ENCODE results near the gene PRR19.

The PRR19 gene

DNA sequence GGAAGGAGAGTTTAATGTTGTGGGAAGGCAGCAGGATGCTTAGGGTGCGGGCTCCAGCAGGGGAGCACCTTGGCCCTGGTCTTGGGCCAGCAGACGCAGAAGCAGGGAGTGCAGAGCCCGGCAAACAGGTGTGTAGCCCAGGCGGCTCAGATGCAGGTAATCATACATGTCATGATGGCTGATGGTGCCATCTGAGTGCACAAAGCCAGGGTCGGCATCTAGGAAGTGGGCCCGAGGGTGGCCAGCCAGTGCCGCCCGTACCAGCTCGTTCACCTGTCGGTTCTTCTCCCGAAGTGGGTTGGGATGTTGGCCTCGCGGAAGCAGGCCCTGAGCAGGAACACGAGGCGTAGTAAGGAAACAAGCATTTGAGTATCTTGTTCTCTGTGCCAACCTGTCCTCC lies 4.9 kb upstream of the PRR19 start:
- DNase-seq: no peak

DNA sequence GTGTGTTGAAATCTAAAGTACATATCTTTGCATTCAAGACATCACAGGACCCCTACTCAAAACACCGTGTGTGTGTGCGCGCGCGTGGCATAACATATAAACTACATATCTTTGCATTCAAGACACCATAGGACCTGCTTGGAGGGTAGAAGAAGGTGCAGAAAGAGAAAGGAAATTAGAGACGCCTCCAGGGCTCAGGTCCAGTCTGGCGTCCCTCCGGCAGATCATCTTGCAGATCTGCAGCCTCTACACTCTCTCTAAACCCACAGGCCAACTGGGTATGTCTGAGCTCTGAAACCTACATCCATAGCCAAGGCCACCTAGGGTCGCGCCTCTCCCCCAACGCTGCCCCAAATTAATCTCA lies 1.2 kb downstream of the PRR19 start:
- DNase-seq: no peak

DNA sequence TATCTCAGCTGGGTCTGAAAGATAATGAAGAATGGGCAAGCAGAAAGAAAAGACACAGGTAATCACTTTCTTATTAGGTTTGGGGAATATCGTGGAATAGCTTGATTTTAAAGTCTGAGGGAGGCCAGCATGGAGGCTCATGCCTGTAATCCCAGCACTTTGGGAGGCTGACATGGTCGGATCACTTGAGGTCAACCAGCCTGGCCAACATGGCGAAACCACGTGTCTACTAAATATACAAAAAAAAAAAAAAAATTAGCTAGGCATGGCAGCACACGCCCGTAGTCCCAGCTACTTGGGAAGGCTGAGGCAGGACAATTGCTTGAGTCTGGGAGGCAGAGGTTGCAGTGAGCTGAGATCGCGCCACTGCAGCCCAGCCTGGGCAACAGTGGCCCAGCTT lies 1.9 kb downstream of the PRR19 start:
- DNase-seq: no peak

DNA sequence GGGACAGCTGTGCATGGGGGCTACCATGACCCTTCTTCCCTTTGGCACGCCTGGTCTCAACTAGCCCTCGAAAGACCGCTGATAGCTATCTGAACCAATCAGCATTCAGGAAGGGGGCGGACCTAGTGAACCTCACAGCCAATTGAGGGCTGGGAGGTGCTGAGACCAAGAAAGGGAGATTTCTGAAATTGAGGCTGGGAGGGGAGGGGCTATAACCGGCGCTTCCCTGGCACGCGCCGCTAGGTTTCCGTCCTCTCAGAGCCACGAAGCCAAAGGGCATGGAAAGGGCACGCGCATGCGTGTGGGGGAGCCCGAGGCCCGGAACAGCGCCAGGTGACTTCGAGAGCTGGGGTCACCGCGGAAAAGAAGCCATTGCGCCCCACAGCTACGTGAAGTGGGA lies 4.7 kb downstream of the PRR19 start:
- no peak for DNase-seq

DNA sequence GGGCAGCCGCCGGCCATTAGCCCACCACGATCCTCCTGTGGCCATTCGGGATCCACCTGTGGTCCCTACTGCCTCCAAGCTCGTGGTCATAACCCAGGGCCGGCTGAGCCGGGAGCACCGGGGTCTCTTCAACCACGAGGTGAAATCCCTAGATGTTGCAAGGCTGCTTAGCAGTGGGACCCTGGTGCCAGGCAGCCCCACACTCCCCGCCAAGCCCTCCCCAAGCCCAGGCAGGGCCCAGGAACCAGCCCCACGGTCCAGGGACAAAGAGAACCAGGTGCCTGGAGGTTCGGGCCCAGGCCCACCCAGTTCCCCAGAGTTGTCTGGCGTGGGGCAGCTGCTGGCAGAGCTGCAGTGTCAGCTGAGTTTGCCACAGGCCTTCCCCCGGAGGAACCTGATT lies 7.8 kb downstream of the PRR19 start:
- no peak for DNase-seq

DNA sequence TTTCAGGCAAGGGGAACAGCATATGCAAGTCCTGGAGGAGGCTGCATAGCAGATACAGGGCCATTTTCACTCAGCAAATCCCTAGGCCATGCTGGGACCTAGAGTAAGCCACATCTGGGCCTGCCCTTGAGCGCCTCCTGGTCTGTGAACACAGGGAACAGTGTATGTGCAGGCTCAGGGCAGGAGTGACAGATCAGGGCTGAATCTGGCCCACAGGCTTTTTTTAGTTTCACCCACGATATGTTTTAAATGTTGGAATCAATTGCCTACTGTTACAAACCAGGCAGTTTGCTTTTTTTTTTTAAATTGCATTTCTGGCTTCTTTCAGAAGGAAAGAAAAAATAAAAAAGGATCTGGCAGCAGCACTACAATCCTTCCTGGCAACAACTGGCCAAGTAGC lies 9.7 kb downstream of the PRR19 start:
- no peak for DNase-seq

DNA sequence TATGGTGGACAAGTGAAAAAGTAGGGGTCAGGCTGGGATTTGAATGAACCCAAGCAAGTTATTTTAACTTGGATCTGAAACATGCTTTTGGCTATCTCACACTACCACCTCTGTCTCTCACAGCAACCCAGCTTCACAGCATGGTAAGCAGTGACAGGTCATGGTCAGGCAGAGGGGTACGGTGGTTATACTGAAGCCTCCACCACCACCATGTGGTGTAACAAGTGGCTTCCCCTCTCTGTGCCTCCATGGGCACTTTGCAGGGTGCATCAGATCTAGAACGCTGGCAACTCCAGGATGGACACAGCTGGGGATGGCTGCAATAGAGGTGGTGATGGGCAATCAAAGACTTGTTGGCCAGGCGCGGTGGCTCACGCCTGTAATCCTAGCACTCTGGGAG lies 10.4 kb downstream of the PRR19 start:
- DNase-seq: no peak

DNA sequence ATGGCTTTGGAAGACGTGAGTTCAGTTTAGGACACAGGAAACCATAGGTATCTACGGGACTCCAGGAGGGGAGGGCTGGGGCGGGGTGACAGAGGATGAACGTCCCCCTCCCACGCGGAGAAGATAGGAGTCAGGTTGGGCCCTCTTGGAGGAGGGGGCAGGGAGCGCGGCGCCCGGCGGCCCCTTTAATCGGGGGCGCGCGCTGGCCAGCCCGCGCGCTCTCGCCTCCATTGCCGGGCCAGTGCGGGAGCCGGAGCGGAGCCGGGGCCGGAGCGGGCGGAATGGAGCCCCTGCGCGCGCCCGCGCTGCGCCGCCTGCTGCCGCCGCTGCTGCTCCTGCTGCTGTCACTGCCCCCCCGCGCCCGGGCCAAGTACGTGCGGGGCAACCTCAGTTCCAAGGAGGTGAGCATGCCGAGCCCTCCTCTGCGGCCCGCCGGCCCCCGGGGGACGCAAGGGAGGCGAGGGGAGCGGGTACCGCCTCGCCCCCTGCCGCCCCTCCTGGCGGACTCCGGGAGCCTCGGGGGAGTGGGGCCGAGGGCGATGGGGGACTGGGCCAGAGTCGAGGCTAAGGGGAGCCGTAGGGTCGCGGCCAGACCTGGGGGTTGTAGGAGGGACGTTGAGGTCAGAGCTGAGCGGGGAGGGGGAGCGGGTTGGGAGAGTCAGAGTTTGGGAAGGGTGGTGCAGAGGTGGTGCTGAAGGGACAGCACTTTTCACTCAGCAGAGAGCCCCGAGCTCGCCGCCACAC lies 11.3 kb downstream of the PRR19 start, which contains the start of gene TMEM145:
TMEM145 (plus strand) TSS at position 214 of the 744 bp plus-strand sequence; CDS start at position 282, 68 bp downstream.
- peak in 3 of 6 experiments; percentile 10 to 40 (median 16) for DNase-seq

DNA sequence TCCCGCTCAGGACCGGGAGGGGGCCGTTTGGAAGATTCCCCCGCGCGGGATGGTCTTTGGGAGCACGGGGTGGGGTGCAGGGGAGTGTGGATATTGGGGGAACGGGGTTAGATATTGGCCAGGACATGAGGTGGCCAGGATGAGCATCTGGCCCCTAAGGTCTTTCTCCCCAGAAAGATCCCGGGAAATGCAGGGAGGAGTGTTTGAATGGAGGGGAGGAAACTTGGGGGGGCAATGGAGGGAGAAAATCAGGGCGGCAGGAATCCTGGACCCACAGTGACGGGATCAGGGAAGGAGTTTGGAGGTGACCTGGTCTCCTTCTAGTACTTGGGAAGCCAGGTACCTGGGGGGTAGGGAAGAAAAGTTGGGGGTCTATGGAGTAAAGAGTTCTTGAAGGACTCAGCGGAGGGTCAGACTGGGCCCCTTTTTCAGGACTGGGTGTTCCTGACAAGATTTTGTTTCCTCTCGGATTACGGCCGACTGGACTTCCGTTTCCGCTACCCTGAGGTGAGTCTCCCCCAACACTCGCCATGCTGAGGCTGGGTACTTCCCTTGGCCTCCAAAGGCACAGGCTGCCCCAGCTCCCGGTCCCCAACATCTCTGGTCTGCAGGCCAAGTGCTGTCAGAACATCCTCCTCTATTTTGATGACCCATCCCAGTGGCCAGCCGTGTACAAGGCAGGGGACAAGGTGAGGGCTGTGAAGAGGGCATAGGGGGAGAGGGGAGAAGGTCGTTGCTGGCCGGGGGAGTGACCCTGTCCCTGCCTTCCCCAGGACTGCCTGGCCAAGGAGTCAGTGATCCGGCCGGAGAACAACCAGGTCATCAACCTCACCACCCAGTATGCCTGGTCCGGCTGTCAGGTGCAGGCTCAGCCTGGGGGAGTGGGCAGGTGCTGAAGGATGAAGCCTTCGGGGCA lies 12.2 kb downstream of the PRR19 start:
- DNase-seq: no peak

DNA sequence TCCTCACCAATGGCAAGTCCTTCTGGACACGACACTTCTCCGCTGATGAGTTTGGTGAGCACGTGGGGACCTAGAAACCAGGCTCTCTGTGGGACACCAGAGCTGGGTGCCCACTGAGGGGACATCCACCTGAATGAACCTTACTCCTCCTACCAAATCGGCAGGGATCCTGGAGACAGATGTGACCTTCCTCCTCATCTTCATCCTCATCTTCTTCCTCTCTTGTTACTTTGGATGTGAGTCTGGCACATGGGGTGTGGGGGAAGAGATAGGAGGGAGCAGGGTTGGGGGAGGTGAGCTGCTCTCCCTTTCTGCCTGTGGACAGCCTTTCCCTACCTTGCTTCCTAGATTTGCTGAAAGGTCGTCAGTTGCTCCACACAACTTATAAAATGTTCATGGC lies 13.1 kb downstream of the PRR19 start:
- no peak for DNase-seq

DNA sequence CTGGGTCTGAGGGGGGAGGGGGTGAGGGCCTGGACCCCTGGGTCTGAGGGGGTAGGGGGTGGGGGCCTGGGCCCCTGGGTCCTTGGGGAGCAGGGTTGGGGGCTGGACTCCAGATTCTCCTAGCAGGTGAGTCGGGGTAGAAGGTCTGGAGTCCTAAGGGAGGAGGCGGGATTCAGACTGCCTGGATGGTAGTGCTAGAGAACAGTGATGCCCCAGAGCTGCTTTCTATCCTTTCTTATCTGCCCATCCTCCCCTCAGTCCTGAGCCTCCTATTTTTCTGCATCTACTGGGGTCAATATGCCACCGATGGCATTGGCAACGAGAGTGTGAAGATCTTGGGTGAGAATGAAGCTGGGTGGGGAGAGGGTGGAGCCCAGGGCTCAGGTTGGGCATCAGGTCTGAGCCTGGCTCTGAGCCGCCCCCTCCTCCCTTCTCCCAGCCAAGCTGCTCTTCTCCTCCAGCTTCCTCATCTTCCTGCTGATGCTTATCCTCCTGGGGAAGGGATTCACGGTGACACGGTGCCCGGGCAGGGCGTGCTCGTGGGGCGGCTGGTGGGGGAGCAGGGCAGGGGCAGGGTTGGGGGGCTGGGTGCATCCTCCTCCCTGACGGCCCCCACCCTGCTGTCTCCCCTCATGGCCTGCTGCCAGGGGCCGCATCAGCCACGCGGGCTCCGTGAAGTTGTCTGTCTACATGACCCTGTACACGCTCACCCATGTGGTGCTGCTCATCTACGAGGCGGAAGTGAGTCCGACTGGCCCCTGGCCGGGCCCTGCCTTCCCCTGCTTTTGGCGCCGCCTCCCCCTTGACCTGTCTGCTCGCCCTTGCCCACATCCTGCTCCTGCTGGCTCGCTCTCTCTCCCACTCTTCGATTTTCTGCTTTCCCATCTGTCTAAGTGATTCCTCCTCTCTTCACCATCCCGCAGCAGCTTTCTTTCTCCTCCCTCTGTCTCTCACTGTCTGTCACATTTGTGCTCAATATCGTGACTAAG lies 14.6 kb downstream of the PRR19 start:
- DNase-seq: no peak

DNA sequence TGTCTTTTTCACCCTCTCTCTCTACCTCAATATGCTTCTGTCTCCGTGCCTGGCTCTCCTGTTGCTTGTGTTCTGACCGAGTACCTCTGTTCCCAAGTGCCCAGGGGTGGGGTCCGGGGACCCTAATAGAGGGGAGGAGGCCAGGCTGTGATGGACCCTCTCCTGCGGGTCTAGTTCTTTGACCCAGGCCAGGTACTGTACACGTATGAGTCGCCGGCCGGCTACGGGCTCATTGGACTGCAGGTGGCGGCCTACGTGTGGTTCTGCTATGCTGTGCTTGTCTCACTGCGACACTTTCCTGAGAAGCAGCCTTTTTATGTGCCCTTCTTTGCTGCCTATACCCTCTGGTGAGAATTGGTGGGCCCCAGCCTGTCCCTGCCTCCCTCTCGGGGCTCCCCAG lies 15.6 kb downstream of the PRR19 start:
- no peak for DNase-seq

DNA sequence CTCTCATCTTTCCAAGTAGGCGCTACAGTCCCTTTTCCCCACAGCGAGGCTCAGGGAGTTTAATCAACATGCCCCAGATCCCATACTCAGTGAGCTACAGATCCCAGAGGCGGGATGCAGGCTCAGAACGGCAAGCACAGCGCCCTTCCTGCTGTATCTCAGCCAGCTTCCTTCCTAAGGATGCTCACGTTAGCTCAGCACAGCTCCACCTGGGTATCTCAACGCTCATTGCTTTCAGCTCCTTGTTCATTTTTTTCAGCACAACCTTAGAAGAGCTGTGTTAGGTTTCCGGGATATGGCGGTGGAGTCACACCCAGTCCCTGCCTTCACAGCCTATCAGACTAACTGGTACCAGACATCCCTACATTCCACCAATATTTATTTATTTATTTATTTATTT lies 20.4 kb downstream of the PRR19 start:
- no peak for DNase-seq

DNA sequence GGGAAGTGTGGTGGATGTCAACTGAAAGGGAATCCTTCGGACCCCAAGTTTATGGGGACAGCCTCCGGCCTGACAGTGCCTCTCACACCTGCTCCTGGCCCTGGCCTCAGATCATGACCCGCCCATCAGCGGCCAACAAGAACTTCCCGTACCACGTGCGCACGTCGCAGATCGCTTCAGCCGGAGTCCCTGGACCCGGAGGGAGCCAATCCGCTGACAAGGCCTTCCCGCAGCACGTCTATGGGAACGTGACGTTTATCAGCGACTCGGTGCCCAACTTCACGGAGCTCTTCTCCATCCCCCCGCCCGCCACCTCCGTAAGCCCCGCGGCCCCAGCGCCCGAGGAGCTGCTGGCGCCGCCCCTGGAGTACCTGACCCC lies 21.5 kb downstream of the PRR19 start:
- no peak for DNase-seq

DNA sequence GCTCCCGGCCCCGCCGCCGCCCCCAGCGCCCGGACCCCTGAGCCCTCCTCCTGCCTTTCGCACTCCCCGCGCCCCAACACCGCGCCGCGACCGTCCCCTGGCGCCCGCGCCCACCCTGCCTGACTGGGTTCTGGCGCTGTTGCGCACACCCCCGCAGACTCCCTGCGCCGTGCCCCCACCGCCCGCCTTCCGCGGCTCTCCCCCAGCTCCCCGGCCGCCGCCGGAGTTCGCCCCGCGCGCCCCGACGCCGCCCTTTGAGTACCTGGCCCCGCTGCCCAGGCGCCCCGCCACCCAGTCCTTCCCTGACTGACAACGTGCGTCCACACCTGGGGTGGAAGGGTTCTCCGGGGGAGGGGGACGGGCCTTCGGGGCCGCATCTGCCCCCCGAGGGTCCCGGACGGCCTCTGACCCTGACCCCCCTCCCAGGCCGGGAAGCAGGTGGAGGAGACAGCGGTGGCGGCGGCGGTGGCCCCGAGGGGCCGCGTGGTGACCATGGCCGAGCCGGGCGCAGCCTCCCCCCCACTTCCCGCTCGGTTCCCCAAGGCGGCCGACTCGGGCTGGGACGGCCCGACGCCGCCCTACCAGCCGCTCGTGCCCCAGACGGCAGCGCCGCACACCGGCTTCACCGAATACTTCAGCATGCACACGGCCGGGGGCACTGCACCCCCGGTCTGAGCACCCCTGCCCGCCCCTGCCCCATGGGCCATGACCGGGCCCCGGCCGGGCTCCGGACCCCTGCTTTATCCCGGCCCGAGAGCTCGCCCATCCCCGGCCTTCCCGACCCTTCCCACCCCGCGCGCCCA lies 22.1 kb downstream of the PRR19 start:
- peak in 3 of 6 experiments; percentile 9 to 30 (median 18) for DNase-seq

DNA sequence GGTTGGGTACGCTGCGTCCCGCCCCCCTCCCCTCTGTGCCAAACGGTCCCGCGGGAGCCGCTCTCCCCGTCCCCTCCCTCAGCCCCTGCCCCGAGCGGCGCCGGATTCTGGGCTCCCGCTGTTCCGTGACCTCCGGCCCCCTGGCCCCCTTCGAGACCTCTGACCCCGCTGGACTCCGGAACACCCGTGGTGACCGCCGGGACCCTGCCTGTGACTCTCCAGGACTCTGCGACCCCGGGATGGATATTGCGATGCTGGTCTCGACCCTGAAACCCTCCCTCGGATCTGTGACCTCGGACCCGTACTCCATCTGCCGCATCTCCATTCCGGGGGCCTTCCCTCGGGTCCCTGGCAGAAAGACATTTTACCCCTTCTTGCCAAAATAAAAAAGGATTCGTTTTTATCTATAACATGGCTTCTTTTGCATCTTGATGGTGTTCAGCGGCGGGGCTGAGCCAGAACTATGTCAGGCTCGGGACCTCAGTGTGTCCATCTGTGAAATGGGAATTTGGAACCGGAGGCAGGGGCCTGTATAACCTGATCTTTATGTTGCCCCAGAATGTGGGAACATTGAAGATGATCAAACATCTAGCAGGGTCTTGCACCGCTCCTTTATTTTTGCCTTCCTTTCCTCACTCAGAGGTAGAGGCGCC lies 22.8 kb downstream of the PRR19 start:
- DNase-seq: no peak

DNA sequence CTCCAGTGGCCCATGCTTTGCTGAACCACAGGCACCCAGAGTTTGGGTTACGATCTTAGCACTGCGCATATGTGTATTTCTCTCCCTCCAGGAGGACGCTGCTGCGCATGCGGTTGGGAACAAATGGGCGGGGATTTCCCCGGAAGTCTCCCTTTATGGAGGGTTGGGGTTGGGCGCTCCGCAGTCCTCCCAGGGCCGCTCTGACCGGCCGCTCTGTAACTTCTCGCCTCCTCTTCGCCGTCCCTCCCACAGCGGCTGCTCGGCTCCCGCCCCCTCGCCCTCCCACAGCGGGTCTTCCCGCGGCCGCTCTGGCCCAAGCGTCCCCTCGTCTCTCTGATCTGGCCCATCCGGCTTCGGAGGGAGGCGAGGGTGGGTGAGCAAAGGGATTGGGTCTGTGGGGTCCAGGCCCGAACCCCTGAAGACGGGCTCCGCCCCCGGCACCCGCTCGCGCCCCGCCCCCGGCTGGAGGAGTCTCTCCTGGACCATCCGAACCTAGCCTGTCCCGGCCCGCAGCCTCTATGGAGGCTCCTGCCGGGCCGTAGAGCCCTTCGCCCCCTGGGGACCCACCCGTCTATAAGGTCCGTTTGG lies 23.5 kb downstream of the PRR19 start, which contains the start of gene MEGF8:
MEGF8 (plus strand) TSS at position 328 of the 588 bp plus-strand sequence. CDS start 609 bp downstream, outside the sequence.
- DNase-seq: peak; percentile 92 to 98 (median 96)

DNA sequence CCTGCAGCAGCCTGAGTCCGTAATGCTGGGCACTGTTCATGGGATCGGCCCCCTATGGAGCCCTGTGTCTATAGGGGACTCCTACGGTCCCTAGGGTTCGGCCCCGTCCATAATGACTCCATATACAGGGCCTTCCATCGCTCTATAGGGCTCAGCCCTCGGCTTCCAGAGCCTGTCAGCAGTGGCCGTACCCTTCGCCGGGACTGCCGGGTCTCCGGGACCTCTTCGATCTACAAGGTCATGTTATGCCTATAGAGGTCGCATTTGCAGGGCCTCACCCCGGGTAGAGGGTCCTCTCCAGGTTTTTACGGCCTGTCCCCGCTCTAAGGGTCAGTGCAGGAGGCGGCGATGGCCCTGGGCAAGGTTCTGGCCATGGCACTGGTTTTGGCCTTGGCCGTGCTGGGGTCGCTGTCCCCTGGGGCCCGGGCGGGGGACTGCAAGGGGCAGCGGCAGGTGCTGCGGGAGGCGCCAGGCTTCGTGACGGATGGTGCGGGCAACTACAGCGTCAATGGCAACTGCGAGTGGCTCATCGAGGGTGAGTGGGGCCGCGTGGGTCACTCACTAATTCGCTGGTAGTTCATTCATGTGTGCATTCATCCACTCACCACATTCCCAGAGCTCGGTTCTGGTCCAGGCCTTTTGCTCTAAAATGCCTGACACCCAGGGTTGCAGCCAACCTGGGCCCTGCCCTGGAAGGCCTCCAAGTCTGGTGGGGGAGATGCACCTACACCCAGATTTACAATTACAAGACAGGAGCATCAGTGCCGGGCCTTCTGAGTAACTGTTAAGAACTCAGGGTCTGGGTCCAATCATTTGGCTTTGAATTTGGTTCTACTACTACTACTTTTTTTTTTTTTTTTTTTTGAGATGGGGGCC lies 24.2 kb downstream of the PRR19 start:
- peak in 5 of 6 experiments; percentile 16 to 57 (median 48) for DNase-seq

DNA sequence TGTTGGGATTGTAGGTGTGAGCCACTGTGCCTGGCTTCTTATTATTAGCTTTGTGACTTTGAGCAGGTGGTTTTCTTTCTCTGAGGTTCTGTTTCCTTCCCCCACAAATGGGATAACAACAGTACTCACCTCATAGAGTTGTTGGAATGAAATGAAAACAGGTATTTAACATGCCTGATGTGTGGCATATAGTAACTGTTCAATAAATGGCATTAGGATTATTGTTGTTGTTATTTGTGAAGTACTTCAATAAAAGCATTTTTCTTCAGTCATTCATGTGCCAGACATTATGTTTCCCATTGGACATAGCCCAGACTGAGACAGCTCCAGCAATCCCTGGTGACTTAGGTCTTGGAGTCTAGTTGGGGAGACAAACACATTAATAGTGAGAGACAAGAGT lies 25.0 kb downstream of the PRR19 start:
- no peak for DNase-seq

DNA sequence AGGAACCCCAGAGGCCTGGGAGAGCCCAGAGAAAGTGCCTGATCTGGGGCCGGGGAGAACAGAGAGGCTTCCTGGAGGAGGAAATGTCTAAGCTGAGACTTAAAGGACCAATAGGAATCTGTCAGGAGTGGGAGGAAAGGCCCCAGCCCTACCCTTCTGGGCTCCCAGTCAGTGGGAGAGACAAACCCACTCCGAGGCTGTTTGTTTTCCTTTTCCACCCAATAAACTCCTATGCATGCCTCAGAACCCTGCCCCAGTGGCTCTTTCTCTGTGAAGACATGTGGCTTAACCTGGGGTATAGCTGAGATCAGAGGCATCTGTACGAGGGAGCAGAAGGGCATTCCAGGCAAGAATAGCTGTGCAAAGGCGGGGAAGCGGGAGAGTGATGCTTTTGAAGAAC lies 25.4 kb downstream of the PRR19 start:
- no peak for DNase-seq
